OCI-LY3 (cell line): ENCODE data around the gene TMEM209.

Source experiments
- EZH2phosphoT487 ChIP-seq: fragments of 200-600 bp; shearing (Covaris generic); IDR thresholded peaks from 2 replicates; pipeline ENCODE4 v1.6.1; 2018; ENCODE audit warnings: antibody characterized with exemption, mixed run types, low read depth
- TF ChIP-seq, protein P1 (sequence below): fragments of 200-600, 300-600 bp; sonication (generic); IDR thresholded peaks from 2 replicates; pipeline ENCODE4 v1.5.1; 2014; ENCODE audit warnings: antibody characterized with exemption, low read length, low read depth

GRCh38 chr7:130150587-130150986, 54.6 kb downstream of the TMEM209 start:
- TF ChIP-seq, protein P1, sequence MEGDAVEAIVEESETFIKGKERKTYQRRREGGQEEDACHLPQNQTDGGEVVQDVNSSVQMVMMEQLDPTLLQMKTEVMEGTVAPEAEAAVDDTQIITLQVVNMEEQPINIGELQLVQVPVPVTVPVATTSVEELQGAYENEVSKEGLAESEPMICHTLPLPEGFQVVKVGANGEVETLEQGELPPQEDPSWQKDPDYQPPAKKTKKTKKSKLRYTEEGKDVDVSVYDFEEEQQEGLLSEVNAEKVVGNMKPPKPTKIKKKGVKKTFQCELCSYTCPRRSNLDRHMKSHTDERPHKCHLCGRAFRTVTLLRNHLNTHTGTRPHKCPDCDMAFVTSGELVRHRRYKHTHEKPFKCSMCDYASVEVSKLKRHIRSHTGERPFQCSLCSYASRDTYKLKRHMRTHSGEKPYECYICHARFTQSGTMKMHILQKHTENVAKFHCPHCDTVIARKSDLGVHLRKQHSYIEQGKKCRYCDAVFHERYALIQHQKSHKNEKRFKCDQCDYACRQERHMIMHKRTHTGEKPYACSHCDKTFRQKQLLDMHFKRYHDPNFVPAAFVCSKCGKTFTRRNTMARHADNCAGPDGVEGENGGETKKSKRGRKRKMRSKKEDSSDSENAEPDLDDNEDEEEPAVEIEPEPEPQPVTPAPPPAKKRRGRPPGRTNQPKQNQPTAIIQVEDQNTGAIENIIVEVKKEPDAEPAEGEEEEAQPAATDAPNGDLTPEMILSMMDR: no peak
- no peak for TF ChIP-seq EZH2phosphoT487
